ENCODE measurements around the gene QSOX2.

DNA sequence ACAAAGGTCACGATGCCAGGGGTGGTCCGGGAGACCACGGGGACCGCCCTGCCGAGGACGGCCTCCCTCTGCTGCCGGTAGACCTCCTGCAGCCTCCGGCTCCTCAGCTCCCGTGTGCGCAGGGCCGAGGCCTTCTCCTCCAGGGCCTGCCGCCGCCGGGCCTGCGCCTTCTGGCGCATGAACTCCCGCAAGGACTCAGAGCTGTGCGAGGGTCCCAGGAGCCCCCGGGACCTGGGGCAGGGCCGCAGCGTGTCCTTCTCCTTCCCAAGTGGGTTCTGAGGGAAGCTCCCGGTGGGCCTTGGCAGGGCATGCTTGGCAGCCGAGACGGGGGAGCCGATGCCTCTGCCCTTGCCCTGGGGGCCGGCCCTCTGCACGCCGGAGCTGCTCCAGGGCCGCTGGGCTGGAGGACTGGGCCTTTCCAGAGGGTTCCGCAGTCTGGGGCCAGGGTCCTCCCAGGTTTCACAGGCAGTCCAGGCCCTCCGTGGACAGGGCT is 44.9 kb upstream of the QSOX2 start:
- TF ChIP-seq, protein P1, sequence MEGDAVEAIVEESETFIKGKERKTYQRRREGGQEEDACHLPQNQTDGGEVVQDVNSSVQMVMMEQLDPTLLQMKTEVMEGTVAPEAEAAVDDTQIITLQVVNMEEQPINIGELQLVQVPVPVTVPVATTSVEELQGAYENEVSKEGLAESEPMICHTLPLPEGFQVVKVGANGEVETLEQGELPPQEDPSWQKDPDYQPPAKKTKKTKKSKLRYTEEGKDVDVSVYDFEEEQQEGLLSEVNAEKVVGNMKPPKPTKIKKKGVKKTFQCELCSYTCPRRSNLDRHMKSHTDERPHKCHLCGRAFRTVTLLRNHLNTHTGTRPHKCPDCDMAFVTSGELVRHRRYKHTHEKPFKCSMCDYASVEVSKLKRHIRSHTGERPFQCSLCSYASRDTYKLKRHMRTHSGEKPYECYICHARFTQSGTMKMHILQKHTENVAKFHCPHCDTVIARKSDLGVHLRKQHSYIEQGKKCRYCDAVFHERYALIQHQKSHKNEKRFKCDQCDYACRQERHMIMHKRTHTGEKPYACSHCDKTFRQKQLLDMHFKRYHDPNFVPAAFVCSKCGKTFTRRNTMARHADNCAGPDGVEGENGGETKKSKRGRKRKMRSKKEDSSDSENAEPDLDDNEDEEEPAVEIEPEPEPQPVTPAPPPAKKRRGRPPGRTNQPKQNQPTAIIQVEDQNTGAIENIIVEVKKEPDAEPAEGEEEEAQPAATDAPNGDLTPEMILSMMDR (conservative IDR thresholded peaks at IDR 0.05; ENCODE audit: low read depth in 2 of 2), result no peak
- TF ChIP-seq POLR2AphosphoS5 (IDR thresholded peaks at IDR 0.05; ENCODE audit: low read depth), result no peak
- TF ChIP-seq EZH2 (IDR thresholded peaks at IDR 0.05; ENCODE audit: low read depth, unreplicated experiment), result no peak
- TF ChIP-seq EZH2phosphoT487 (IDR thresholded peaks at IDR 0.05; ENCODE audit: unreplicated experiment), result no peak
- TF ChIP-seq, protein P2, sequence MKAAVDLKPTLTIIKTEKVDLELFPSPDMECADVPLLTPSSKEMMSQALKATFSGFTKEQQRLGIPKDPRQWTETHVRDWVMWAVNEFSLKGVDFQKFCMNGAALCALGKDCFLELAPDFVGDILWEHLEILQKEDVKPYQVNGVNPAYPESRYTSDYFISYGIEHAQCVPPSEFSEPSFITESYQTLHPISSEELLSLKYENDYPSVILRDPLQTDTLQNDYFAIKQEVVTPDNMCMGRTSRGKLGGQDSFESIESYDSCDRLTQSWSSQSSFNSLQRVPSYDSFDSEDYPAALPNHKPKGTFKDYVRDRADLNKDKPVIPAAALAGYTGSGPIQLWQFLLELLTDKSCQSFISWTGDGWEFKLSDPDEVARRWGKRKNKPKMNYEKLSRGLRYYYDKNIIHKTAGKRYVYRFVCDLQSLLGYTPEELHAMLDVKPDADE (IDR thresholded peaks at IDR 0.05), result no peak
- TF ChIP-seq REST (IDR thresholded peaks at IDR 0.05; ENCODE audit: unreplicated experiment), result no peak
- TF ChIP-seq NANOG (IDR thresholded peaks at IDR 0.05; ENCODE audit: borderline replicate concordance), result no peak
- no peak for TF ChIP-seq ZNF462 (CRISPR knock-in tag; IDR thresholded peaks at IDR 0.05)
